Activated T-cell treated with anti-CD3 and anti-CD28 coated beads for 4 hours (primary cell): Measurements from ENCODE around the gene OPA1.

Experiments
- DNase-seq: peaks from one replicate; pipeline ENCODE4 v3.0.0-alpha.2; 2020

The OPA1 gene

GRCh38 chr3:193711166-193711485 is 118.1 kb downstream of the OPA1 start:
- DNase-seq, result no peak

DNA sequence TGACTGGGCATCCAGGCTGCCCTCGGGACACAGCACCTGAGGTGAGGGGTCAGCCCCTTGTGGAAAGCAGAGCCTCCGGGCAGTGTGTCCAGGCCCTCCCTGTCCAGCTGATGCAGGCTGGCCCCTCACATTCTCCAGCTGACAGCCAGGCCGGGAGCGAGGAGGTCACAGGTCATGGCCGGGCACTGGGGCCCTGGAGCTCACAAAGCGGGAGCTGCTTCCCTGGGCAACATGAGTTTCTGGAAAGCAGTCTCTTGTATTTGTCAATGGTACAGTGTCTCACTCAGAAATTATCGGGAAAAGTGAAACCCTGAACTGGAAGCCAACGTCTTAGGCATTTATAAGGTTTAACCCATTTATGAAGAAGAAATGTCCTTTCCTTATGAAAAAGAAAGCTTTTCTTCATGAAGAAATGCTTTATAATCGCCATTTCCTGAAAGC is 118.5 kb downstream of the OPA1 start:
- DNase-seq, result no peak

DNA sequence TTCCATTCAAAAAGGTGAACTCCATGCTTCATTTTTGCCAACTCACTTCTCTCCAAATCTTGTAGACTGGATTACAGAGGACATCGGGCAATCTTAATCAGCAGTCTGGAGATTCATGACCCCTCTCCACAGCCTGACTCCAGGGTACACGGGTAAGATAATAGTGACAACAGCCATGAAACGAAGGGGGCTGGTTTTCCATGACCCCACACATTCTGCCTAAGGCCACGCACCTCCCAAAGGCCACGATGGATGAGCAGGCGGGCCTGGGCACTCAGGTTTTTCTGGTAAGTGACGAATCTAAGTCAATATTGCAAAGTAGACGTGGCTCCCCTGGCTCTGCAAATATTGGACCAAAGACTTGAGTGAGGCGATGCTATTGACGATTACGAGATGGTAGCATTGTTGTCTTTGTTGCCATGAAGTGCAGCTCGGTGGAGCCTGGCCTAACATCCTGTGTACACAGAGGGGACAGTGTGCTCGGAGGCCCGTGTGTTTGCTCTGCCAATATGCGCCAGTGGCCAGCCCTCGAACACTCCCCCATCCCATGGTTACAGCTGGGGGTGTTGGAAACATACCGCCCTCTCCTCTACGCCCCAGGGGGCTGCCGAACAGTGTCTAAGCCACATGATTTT is 119.1 kb downstream of the OPA1 start:
- DNase-seq, result no peak

DNA sequence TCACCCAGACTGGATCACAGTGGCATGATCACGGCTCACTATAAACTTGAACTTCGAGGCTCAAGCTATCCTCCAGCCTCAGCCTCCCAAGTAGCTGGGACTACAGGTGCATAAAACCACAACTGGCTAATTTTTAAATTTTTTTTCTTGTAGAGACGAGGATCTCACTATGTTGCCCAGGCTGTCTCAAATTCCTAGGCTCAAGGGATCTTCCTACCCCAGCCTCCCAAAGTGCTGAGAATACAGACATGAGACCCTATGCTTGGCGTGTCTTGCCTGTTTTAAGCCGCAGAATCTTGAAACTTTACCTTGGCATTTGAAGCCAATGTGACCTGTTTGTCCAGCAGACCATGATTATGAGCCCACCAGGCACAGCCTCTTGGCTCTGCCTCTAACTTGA is 119.9 kb downstream of the OPA1 start:
- no peak for DNase-seq

DNA sequence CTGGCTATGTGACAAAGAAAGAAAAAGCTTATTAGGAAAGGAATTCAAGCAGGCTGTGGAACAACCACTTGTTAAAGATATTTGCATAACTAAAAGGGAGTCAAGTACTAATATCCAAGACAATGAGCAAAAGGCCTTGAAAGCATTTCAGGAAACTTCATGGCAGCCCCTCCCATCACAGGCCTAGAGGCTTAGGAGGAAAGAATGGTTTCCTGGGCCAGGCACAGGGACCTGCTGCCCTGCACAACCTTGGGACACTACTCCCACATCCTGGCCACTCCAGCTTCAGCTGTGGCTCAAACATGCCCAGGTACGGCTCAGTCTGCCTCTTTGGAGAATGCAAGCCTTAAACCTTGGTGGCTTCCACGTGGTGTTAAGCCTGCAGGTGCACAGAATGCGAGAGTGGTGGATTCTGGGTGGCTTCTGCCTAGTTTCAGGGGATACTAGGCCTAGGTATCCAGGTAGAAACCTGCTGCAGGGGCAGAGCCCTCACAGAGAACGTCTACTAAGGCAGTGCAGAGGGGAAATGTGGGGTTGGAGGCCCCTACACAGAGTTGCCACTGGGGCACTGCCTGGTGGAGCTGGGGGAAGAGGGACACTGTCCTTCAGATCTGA is 121.6 kb downstream of the OPA1 start:
- DNase-seq, result no peak

- DNase-seq, result no peak
Observed at GRCh38 chr3:193716150-193716549, 123.1 kb downstream of the OPA1 start.

GRCh38 chr3:193719735-193720134 is 126.7 kb downstream of the OPA1 start:
- no peak for DNase-seq

DNA sequence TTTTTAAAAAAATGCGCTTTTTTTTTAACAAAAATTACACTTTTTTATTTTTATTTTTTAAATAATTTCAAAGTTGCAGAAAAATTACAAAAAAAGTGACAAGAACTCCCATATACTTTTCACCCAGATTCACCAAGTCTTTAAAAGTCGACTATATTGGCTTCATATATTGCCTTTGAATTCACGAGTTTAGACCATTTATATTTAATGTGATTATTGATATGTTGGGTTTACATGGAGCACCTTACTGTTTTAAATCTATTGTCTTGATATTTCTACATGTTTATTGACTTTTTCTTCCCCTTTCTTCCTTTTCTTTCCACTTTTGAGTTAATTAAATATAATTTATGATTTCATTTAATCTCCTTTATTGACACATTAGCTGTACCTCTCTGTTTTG is 127.2 kb downstream of the OPA1 start:
- DNase-seq, result no peak

DNA sequence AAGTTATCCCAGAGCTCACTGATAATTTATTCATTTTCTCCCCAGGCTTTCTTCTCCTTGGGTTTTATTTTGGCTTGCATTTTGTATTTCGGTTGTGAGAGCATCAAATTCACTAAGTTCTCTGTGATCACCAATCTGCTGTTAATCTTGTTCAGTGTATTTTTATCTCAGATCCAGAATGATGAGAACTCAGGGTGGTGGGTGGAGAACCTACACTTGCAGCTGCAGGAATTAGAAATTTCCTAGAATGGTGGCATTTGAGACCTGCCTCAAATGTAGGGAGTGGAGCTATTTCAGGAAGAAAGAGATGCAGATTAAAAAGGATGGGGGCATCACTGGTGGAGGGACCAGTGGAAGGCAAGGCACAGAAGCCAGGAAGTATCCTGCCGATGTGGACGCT is 129.6 kb downstream of the OPA1 start:
- no peak for DNase-seq

DNA sequence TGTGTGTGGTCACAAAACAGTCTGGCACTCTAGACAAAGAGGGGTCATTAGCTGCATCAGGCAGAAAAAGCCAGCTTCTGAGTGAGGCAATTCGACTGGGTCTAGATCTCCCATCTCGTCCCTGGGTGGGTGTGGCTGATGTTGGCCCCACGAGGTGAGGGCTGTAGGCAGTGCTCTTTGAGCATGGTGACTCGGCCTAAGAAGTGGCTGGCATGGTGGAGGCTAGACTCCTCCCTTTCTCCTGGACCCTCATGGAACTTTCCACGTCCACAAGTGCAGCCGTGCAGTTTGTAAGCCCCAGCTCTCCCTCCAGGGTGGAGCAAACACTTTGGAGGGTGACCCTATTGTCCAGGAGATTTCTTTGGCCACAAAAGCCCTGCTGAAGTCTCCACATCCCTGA is 134.1 kb downstream of the OPA1 start:
- no peak for DNase-seq

- no peak for DNase-seq
Observed at GRCh38 chr3:193728429-193729087, 135.6 kb downstream of the OPA1 start.

- no peak for DNase-seq
Observed at GRCh38 chr3:193729088-193729465, 136.1 kb downstream of the OPA1 start.

DNA sequence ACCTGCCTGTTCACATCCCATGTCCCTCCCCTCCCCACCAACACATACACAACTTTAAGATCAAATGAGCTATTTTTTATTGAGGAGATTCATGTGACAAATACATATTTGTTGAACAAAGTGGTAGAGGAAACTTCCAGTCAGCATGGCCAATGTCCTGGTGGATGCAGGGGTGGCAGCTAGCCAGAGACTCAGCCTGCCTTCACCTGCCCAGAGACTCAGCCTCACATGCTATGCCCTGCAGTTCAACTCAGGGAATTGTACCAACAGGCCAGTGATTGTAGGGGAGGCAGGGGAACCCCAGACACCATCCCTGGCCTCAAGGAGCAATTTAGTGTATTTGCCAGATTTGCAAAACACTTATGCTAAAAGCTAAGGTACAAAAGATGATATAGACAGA is 136.6 kb downstream of the OPA1 start:
- no peak for DNase-seq

DNA sequence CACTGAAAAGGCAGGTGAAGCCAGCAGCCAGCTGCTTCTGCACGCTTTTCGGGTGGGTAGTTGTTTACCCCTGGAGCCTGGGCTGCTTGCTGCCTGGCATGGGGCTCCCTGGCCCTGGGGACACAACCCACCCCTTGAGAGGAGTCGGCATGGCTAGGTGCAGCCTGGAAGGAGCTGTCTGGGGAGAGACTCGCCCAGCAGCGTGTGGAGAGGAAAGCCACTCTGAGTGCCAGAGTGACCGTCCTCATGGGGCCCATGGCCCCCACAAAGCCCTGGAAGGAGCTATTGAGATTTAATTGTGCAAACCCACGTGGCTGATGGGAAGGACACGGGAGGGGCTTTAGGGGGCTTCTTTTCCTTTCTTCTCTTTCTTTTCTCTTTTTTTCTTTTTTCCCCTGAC is 137.5 kb downstream of the OPA1 start:
- DNase-seq, result no peak

DNA sequence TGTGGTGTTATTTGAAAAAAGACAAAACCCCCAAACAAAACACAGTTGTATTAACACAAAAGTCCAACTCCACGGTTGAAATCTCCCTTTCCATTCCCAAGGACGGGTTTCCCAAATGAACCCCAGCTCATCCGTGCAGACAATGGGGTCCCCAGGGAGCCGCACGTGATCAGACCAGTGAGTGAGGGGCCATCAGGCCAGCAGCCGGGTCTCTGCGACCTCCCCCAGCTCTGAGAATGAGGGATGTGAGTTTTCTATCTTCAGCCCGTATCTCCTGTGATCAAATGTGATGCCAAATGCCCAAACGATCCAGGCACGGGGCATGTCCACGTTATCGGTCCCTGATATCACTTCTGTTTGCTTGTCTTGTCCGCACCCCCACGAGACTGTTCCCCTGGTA is 138.0 kb downstream of the OPA1 start:
- no peak for DNase-seq

- DNase-seq, result no peak
Observed at GRCh38 chr3:193731656-193732055, 138.6 kb downstream of the OPA1 start.

DNA sequence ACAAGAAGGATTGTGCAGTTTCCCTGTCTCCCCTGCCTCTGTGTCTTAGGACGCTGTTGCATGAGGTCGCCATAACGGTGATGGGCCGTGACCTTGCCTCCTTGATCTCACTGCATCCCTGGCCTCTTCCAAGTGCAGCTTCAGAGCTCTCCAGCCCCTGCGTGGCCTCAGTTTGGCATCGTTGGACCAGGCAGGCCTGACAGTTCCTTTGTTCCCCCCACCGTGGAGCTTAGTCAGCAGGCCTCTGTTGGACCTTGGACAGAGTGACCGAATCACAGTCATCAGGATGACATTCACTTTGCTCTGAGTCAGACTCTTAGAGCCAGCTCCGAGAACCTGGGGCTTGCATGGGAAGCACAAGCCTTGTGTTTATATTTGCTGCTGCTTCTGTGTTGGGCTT is 139.4 kb downstream of the OPA1 start:
- no peak for DNase-seq

GRCh38 chr3:193732827-193733226 is 139.8 kb downstream of the OPA1 start:
- no peak for DNase-seq

DNA sequence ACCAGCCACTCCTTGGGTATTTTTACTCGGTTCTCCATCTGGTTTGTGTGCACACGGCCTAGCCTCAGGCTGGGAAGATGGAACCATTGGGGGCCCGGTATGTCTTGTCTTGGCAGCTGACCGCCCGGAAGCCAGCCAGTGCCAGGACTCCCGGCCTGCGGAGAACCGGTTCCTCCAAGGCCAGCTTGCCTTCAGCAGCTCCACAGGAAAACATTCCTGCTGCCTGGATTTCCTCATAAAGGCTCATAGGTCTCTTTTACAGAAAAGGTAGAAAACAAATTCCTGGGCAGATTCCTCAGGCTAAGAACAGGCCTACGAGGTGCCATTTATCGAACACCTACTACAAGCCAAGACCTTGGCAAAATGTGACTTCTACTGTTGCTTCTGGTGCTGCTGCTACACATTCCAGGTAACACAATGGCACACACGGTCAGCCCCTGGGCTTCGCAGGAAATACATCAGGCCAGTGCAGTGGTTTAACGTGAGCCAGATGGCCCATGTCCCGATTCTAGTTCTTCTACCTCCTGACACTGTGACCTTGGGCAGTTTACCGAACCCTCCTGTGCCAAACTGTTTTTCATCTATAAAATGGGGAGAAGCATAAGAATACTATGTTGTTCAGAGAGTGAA is 141.8 kb downstream of the OPA1 start:
- no peak for DNase-seq

- DNase-seq, result no peak
Observed at GRCh38 chr3:193735850-193736249, 142.8 kb downstream of the OPA1 start.

GRCh38 chr3:193736616-193737015 is 143.6 kb downstream of the OPA1 start:
- DNase-seq, result no peak

- no peak for DNase-seq
Observed at GRCh38 chr3:193737191-193737751, 144.3 kb downstream of the OPA1 start.

DNA sequence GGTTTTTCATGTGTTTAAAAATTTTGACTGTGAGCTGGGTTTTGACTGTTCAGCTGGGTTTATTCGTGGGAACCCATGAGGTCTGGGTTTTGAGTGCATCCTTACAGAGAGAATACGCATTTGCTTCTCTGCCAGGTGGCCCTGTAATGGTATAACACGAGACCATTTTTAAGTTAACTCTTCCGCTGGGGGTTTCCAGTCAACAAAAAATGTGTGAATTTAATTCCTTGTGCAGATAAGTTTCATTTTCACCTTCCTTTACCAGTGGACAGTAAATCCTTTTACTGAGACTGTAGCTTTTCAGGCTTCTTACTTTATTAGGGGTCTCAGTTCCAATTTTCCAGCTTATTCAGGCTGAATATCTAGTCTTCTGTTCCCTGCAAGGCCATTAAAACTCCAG is 149.6 kb downstream of the OPA1 start:
- no peak for DNase-seq

- DNase-seq, result no peak
Observed at GRCh38 chr3:193743702-193744047, 150.7 kb downstream of the OPA1 start.
